RPMI8226 (cell line): Measurements from ENCODE around the gene TMEM141.

ENCODE experiments used
- DNase-seq: peaks from one replicate; pipeline ENCODE4 v3.0.0-alpha.2; 2015

TMEM141 gene

DNA sequence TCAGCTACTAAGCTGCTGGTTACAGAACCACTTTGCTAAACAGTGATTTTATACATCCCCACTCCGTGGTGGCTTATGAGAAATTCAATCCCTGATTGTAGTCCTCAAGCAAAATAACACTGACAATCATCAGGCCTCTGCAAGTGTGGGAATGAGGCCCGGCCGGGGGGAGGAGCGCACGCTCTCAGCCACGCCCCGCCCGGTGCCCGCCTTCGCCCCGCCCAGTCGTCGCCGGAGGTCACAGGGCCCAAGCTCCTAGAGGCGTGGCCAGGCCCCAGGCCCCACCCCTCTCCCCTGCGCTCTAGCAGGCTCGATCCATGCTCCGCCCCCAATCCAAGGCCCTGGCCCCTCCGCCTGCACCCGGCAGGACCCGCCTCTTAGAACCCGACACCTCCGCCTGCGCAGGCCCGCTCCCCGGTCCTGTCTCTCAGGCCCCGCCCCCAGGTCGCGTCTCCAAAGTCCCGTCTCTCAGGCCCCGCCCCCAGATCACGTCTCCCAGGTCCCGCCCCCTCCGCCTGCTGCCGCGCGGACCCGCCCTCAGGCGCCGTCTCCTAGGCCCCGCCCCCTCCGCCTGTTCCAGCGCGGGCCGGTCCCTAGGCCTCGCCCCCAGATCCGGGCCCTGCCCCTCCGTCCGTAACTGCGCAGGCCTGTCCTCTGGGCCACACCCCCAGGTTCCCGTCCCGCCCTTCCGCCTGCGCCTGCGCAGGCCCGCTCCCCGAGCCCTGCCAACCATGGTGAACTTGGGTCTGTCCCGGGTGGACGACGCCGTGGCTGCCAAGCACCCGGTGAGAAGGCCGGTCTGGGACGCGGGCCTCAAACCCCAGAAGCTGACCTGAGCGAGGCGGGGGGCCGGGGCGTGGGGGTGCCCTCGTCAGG lies at the start of gene TMEM141:
Gene TMEM141 (plus strand): TSS at position 705 of the 876 bp plus-strand sequence. CDS start 27 bp downstream, at position 732.
- DNase-seq: peak; percentile 100

DNA sequence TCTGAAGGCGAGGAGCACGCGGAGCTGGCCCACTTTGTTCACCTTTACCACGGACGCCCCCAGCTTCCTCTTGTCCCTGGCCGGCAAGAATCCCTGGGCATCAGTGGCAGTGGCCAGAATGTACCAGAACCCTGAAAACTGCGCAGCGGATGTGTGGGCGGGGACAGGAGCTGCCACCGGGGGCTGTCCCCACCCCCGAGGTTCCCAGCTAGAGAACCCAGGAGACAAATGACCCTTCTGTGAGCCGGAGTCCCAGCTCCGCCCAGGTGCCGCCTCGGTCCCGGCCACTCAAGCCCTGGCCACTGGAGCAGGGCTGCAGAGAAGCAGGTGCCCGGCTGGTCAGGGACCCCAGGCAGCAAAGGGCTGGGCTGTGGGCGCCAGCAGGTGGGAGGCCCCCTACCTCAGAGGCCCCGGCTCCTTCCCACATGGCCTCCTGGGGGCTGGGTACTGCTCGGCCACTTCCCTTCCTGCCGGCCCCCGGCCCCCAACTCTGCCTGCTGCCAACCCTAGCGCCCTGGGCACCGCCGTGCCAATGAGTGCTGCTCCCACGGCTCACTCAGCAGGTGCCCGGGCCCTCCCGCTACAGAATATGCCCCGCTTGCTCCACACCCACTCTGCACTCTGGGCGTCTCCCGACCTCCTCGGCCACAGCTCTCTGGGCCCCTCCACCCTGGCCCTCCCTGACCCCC lies 49.1 kb upstream of the TMEM141 start:
- DNase-seq: peak; percentile 68

DNA sequence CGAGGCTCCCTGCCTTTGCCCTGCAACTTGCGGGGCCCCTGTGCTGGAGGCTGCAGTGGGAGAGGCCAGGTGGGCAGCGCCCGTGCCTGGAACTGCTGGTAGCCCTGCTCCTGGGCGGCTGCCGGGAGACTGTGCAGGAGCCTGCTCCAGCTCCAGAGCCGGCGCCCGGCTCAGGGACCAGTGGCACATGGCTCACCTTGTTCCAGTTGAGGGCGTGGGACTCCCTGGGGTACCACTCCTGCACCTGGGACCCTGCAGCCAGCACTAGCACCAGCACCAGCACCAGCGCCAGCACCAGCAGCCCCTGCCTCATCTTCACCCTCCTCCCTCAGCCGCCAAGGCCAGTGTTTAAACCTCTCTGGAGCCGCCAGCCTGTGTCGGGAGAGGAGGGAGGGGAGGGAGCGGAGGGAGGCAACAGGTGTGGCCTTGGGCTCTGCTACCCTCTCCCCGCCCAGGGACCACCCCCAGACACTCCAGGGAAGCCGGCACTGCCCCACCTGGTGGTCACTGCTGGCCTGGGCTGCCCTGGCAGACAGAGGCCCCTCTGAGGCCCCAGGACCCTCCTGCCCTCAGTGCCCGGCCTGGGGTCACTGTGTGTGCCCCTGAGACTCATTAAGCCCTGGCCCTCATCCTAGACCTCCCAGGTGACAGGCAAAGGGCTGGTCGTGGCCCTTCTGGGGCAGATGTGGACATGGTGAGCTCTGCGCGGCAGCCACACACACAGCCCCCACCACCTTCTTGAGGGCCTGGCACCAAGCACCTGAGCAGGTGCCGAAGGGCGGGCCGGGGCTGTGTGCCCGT lies 48.4 kb upstream of the TMEM141 start, which contains the start of gene LCN10:
Gene LCN10 (minus strand): TSS at position 350 of the 801 bp plus-strand sequence. CDS start 37 bp downstream, at position 313.
- peak; percentile 76 for DNase-seq

DNA sequence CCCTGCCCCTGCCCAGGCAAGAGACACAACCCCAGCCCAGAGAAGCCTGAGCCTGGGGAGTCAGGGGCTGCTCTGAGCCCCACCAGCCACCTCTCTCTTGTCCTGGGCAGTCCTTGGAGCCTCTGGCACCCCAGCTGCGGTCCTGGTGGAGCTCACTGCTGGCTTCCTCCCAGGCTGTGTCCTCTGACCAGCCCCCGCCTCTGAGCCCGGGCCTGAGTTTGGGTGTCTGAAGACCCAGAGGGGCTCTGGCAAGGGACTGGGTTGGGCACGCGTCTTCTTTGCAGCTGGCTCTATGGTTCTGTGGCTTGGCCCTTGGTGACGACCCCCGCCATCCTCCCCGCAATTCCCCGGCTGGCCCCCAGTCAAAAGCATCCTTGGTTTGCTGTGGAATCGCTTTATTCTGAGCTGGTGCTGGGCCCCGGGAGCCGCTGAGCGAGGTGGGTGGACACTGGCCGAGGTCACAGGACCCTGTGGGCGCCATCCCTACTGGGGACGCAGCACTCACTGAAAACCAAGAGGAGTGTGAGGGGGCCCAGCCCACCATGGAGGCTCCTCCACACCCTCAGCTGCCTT lies 47.4 kb upstream of the TMEM141 start:
- no peak for DNase-seq

DNA sequence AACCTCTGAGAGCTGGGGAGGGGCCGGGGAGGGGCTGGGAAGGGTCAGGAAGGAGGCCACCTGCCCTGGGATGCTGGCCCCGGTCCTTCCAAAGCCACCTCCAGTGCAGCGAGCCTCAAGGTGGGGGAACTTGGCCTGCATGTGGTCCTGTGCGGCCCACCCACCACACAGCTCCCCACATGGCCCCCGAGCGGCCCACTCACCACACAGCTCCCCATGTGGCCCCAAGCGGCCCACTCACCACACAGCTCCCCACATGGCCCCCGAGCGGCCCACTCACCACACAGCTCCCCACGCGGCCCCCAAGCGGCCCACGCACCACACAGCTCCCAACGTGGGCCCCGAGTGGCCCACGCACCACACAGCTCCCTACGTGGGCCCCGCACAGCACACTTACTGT lies 46.4 kb upstream of the TMEM141 start:
- no peak for DNase-seq

DNA sequence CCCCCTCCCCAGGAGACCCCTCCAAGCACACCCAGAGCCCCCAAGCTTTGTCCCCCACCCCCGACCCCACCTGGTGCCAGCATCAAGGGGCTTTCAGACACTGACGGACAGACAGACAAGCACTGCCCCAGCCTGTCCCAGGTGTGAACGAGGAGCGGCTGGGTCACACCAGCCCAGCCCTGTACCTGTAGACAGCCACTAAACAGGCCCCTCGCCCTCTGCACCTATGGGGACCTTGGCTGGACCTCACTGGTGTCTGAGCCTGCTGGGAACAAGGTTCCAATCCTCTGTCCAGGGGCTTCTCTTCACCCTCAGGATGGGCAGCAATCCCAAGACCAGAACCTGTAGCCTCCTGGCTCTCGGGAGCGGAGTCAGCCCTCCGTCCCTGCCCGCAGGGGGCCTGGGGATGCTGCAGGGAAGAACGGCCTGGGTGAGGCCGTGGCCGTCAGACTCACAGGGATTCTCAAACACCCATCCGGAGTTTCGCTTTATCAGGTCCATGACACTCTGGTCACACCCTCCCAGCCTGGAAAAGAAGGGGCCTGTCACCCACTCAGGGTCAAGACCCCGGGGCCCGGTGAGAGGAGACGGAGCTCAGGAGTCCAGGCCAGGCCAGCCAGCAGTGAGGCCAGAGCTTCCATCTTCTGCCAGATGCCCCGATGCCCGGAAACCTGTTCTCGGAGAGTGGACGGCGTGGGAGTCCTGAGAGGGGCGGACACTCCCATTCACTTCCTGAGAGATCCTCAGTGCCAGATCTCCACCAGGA lies 45.6 kb upstream of the TMEM141 start:
- DNase-seq: no peak

DNA sequence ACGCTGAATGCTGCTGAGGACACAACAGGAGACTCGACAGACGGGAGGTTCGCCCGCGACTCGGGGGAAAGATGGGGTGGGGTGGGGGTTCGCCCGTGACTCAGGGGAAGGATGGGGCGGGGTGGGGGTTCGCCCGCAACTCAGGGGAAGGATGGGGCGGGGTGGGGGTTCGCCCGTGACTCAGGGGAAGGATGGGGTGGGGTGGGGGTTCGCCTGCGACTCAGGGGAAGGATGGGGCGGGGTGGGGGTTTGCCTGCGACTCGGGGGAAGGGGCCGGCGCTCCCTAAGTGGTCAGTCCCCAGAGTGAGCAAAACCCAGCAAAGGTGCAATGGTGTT lies 45.0 kb upstream of the TMEM141 start:
- no peak for DNase-seq

DNA sequence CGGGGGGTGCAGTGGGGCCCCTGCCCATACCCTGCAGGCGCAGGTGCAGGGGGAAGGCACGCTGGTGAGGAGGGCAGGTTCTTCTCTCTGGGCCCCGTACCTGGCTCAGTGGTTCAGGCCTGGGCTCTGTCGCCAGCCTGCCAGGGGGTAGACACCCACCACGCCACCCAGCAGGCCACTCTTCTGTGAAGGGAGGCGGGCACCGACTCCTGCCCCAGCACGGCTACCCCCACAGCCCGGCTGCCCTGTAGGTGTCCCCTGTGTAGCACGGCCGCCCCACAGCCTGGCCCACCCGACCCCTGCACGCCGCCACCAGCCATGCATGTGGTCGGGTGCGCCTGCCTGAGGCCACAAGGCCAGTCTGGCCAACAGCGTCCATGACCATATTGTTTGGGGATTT lies 44.5 kb upstream of the TMEM141 start:
- no peak for DNase-seq

DNA sequence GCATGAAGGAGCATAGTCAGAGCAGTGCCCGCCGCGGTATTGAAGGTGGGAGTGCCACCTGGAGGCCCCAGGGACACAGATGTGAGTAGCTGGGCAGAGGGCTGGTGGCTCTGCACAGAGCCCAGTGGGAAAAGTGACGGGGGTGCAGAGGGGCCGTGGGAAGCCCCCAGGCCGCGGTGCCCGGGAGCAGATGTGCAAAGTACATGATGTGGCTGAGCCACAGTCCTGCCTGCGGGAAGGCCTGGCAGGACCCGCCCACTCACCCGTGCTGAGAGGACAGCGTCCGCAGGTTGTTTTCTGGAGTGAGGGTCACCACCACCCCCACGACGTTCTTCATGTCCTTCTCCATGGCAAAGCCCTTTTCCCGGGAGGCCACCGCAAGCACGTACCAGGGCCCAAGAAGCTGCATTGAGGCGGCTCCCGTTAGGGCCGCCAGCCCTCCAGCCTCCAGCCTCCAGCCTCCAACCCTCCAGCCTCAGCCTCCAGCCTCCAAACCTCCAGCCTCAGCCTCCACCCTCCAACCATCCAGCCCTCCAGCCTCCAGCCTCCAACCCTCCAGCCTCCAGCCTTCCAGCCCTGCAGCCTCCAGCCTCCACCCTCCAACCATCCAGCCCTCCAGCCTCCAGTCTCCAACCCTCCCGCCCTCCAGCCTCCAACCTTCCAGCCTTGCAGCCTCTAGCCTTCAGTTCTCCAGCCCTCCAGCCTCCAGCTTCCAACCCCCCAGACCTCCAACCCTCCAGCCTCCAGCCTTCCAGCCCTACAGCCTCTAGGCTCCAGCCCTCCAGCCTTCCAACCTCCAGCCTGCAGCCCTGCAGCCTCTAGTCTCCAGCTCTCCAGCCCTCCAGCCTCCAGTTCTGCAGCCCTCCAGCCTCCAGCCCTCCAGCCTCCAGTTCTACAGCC lies 43.7 kb upstream of the TMEM141 start:
- no peak for DNase-seq

DNA sequence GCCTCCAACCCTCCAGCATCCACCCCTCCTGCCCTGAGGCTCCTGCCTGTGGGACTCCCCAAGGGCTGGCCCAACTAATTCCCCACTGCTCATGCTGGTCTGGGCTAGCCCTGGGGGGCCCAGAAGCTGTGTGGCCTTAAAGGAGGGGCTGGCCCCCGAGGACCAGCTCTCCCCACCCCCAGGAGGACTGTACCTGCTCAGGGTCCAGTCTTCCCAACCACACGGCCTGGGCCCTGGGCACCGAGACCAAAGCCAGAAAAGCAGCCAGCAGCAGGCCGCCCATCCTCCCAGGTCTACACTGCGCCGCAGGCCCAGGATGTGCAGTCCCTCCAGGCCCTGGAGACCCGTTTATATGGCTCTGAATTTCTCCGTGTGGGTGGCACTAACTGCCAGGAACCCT lies 42.9 kb upstream of the TMEM141 start, which contains the start of gene LCN6:
Gene LCN6 (minus strand): TSS at position 325 of the 400 bp plus-strand sequence. CDS start 42 bp downstream, at position 283.
- DNase-seq: no peak

DNA sequence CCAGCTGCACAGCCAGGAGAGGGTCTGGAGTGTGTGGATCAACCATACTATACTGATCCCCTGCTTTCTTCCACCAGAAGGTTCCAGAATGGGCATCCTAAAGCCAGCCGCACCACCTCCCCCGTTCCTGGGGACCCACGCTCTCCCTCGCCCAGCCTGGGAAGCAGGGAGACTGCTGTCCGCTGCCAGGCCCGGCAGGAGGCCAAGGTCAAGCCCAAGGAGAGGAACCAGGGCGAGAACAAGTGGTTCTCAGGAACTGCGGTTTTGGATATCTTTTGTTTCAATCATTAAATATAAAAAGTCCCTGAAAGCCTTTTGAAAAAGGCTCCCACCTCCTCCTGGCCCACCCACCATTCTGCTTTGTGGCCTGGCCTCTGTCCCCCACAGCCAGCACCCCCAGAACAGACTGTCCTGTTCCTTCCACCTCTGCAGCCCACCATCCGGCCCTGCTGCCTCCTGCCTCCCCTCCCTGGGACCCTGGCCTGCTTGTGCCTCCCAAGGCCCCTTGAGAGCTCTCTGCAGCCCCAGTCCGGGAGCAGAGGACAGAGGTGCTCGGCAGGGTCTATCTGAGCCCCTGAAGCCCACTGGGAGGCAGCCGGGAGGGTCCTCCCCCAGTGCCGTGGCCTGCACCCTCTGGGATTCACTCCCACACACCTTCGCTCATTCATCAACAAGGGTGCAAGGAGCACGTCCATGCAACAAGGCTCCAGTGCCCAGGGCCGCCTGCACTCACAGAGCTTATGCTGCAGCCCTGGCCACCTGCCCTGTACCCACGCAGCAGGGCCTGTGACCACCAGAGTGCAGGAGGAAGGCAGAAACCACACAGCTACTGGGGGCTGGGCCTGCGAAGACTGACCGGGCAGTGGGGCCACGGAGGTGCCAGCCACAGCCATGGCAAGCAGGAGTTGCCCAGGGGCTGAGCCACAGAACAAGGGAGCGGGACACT lies 42.2 kb upstream of the TMEM141 start:
- no peak for DNase-seq

DNA sequence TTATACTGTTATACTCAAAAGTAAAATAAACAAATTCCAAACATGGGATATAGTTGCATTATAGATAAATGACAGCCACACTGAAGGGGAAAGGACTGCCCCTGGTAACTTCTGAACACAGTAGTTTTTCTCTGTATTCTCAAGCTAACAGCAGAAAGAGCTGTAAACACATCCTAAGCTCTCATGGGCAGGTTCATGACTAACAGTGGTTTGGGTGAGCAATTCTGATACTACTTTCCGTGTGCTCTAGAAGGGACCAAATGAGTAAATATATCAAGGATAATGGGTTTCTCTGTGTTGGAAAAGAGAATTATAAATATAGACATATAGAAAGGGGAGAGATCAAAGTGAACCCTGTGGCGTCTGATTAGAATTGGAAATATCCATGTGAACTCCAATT lies 40.6 kb upstream of the TMEM141 start:
- DNase-seq: no peak

DNA sequence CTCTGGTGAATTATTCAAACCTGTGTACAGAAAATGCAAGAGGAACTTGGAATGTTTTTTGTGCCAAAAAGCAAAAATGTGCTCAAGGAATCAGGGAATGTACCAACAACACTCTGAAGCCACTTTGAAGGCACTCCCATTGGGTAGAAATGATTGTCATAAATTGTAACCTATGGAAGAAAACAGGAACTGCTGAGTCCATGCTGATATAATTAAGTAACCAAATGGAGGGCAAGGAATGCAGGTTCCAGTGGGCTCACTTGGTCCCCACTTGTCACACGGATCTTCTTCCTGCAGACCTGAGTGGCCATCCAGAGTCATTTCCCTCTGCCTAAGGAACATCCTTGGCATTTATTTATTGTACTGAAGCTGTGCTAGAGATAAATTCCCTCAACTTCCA lies 39.9 kb upstream of the TMEM141 start:
- DNase-seq: no peak

DNA sequence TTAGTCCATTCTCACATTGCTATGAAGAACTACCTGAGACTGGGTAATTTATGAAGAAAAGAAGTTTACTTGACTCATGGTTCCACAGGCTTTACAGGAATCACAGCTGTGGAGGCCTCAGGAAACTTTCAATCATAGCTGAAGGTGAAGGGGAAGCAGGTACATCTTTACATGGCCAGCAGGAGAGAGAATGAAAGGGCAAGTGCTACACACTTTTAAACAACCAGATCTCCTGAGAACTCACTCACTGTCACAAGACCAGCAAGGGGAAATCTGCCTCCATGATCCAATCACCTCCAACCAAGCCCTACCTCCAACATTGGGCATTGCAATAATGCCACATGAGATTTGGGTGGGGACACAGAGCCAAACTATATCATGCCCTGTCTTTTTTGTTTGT lies 39.3 kb upstream of the TMEM141 start:
- DNase-seq: no peak

DNA sequence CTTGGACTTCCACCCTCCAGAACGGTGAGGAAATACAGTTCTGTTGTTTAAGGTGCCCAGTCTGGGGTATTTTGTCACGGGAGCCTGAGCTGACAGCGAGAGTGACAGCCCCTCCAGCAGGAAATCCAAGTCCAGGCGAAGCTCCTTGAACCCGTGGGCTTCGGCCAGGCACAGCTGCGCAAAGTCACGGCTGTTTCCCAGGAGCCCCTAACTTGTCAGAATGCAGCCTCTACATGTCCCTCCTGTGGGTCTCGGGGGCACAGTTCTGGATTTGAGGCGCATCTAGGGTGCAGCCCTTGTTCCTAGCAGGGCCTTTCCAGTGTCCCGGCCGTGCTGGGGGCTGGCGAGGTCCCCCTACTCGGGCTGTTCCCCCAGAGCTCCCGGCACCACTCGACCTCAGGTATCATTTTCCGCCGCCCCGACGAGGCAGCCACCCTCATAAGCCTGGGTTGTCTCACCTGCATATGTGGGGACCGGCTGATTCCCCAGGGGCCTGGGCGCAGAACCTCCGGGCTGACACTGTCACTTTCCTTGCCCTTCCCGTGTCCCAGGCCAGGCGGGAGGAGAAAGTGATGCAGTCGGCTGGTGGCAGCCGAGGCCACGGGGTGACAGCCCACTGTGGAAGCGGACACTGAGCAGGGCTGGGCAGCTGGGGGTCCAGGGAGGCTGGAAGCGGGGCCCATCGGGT lies 37.6 kb upstream of the TMEM141 start:
- DNase-seq: no peak

DNA sequence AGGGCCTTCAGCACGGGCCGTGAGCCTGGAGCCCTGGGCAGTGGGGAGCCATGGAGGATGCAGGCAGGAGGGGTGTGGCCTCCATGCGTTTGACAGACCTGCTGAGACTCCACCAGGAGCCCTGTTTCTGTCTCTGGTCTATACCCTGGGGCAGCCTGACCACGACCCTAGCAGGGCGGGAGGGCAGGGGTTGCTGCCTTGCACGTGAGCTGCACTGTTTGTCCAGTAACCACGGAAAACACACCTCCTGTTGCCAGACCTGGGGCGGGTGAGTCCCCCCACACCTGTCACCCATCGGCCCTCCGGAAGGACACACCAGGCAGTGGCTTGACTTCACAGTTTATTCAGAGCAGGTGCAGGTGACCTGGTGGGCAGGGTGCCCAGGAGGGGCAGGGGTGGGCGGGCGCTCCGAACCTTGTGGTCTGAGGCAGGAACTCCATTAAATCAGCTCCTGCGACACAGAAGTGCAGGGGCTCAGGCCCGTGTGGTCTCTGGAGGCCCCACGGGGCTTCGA lies 37.0 kb upstream of the TMEM141 start:
- peak; percentile 90 for DNase-seq

DNA sequence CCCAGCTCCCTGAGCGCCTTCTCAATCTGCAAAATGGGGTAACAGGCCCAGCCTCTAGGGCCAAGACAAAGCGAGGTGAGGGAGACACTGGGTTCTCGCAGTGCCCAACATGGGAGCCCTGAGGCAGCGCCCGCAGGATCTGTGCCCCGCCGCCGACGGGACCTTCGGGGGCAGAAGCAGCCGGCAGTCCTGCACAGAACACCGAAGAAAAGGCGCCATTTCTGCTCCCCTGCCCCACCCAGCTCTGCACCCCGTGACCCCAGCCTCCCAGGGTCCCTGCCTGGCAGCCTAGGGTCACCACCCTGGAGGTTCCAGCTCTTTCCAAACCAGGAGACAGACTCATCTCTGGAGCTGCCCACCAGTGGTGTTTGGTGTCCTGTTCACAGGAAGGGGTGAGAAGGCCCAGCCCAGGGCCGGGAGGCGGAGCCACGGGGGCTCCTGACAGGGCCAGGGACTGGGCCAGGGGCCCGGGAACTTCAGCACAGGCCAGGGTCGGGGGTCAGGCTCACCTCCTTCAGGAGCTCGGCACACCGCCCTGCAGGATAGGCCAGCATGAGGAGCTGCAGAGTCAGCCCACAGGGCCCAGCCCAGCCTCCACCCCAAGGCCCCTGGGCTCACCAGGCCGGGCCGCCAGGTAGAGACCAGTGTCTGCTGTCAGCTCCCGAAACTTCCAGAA lies 36.4 kb upstream of the TMEM141 start:
- no peak for DNase-seq
